DND-41 (cell line): ENCODE results near the gene THSD4.

Experiments used
- EZH2 ChIP-seq: IDR thresholded peaks from 3 replicates; pipeline ENCODE4 v1.6.1; 2012; ENCODE audit warnings: borderline replicate concordance, low read depth, mild to moderate bottlenecking, moderate library complexity, low read length, inconsistent platforms; ENCODE audit not compliant: severe bottlenecking
- TF ChIP-seq, protein P1 (sequence below): IDR thresholded peaks from 2 replicates; pipeline ENCODE4 v1.5.1; 2012; ENCODE audit warnings: borderline replicate concordance, low read length, moderate library complexity, mild to moderate bottlenecking; ENCODE audit not compliant: poor library complexity, severe bottlenecking; ENCODE audit errors: extremely low read depth

DNA sequence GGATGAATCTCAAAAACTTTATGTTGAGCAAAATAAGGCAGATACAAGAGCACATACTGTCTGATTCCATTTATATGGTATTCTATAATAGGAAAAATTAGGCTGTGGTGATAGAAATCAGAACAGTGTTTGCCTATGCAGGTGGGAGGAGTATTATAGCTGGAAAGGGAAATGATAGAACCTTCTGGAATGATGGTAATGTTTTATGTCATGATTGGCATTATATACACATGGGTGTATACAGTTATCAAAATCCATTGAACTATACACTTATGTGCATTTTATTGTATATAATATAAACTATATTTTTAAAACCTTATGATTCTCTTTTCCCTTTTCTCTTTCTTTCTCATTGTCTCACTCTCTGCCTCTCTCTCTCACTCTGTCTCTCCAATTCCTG is 156.1 kb downstream of the THSD4 start:
- no peak for TF ChIP-seq EZH2
- TF ChIP-seq, protein P1, sequence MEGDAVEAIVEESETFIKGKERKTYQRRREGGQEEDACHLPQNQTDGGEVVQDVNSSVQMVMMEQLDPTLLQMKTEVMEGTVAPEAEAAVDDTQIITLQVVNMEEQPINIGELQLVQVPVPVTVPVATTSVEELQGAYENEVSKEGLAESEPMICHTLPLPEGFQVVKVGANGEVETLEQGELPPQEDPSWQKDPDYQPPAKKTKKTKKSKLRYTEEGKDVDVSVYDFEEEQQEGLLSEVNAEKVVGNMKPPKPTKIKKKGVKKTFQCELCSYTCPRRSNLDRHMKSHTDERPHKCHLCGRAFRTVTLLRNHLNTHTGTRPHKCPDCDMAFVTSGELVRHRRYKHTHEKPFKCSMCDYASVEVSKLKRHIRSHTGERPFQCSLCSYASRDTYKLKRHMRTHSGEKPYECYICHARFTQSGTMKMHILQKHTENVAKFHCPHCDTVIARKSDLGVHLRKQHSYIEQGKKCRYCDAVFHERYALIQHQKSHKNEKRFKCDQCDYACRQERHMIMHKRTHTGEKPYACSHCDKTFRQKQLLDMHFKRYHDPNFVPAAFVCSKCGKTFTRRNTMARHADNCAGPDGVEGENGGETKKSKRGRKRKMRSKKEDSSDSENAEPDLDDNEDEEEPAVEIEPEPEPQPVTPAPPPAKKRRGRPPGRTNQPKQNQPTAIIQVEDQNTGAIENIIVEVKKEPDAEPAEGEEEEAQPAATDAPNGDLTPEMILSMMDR = no peak
